Mesendoderm (in vitro differentiated cells): ENCODE measurements around the gene IBSP.

ENCODE experiments used
- DNase-seq: peaks from one replicate; pipeline ENCODE4 v3.0.0; 2013
- H2AK5ac ChIP-seq: 2 replicates; pipeline ENCODE4 v1.6.1; 2013; ENCODE audit warnings: low read length, inconsistent platforms
- H2BK120ac ChIP-seq: 2 replicates; pipeline ENCODE4 v1.6.1; 2013; ENCODE audit warnings: low read depth, mild to moderate bottlenecking, low read length, moderate library complexity, mixed read lengths
- H2BK15ac ChIP-seq: replicated peaks from 2 replicates; pipeline ENCODE4 v1.6.1; 2013; ENCODE audit warnings: low read depth, mild to moderate bottlenecking, moderate library complexity
- H2BK5ac ChIP-seq: 2 replicates; pipeline ENCODE4 v1.6.1; 2013; ENCODE audit warnings: low read length, inconsistent platforms
- H3K18ac ChIP-seq: 2 replicates; pipeline ENCODE4 v1.6.1; 2013; ENCODE audit warnings: mild to moderate bottlenecking, low read length, mixed read lengths
- H3K23ac ChIP-seq: one replicate; pipeline ENCODE4 v1.6.1; 2013; ENCODE audit warnings: low read length
- H3K27ac ChIP-seq: 2 replicates; pipeline ENCODE4 v1.5.1; 2013; ENCODE audit warnings: low read depth, mild to moderate bottlenecking, inconsistent platforms, low read length, moderate library complexity
- H3K27me3 ChIP-seq: 2 replicates; pipeline ENCODE4 v1.6.1; 2013; ENCODE audit warnings: low read length, control low read depth, mild to moderate bottlenecking, inconsistent platforms; ENCODE audit not compliant: insufficient read depth, poor library complexity
- H3K36me3 ChIP-seq: 2 replicates; pipeline ENCODE4 v1.6.1; 2013; ENCODE audit warnings: low read length, inconsistent platforms; ENCODE audit not compliant: control insufficient read depth, insufficient read depth
- H3K4ac ChIP-seq: one replicate; pipeline ENCODE4 v1.6.1; 2013; ENCODE audit warnings: low read depth, mild to moderate bottlenecking, low read length, moderate library complexity
- H3K4me1 ChIP-seq: 2 replicates; pipeline ENCODE4 v1.6.1; 2013; ENCODE audit warnings: low read depth, low read length, inconsistent platforms; ENCODE audit not compliant: control insufficient read depth
- H3K4me2 ChIP-seq: 2 replicates; pipeline ENCODE4 v1.6.1; 2013; ENCODE audit warnings: low read length
- H3K4me3 ChIP-seq: 2 replicates; pipeline ENCODE4 v1.5.1; 2013; ENCODE audit warnings: mild to moderate bottlenecking, low read length
- H3K56ac ChIP-seq: one replicate; pipeline ENCODE4 v1.6.1; 2013; ENCODE audit warnings: low read length
- H3K79me1 ChIP-seq: 2 replicates; pipeline ENCODE4 v1.6.1; 2013; ENCODE audit warnings: low read length, inconsistent platforms
- H3K79me2 ChIP-seq: 2 replicates; pipeline ENCODE4 v1.6.1; 2013; ENCODE audit warnings: mild to moderate bottlenecking, low read length; ENCODE audit not compliant: control insufficient read depth, insufficient read depth
- H3K9ac ChIP-seq: 2 replicates; pipeline ENCODE4 v1.6.1; 2013; ENCODE audit warnings: low read length, inconsistent platforms
- H4K5ac ChIP-seq: one replicate; pipeline ENCODE4 v1.6.1; 2013; ENCODE audit warnings: low read length
- H4K8ac ChIP-seq: one replicate; pipeline ENCODE4 v1.6.1; 2013; ENCODE audit warnings: low read depth, mild to moderate bottlenecking, control low read depth, low read length, moderate library complexity
- WGBS: extraction: QIAGEN DNeasy Blood & Tissue Kit; methylation state at CpG from one replicate; pipeline ENCODE4 v1.1.7; 2013; ENCODE audit warnings: low lambda C conversion rate, missing lambda C conversion rate; ENCODE audit not compliant: insufficient coverage; ENCODE audit errors: extremely low coverage; 5-methylcytosine and 5-hydroxymethylcytosine counted together

The IBSP gene

DNA sequence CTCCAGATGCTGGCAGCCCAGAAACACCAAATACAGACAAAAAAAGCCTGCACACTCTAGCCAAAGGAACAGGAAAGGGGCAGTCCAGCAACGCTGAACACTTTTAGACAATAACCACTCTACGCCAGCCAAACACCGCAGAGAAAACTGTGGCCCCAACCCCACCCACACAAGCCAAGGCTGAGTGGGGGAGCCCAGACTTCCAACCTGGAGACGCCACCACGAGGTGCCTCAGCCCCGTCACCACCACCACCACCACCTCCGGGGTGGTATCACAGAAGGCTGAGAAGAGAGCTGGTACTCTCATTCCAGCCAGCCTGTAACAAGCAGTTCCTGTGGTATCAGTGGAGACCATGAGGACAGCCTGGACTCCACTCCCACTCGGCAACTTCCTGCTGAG lies 56.2 kb downstream of the IBSP start:
- no peak overlapping the region for H3K4me3 ChIP-seq
- no peak for DNase-seq
- H3K18ac ChIP-seq, result peak overlapping the region; percentile 86
- no peak overlapping the region for H3K9ac ChIP-seq
- H3K4me2 ChIP-seq, result no peak overlapping the region
- H3K27ac ChIP-seq, result no peak overlapping the region
- H3K79me2 ChIP-seq, result no peaks in the 10 kb centered on the region
- H4K8ac ChIP-seq, result no peak overlapping the region
- WGBS, result no CpG with 5 or more reads among the region's 8 CpGs
- no peak overlapping the region for H3K4ac ChIP-seq
- H2BK120ac ChIP-seq, result no peak overlapping the region
- peak overlapping the region; percentile 35 for H3K56ac ChIP-seq
- no peaks in the 10 kb centered on the region for H3K79me1 ChIP-seq
- H2BK15ac ChIP-seq, result no peak overlapping the region
- H3K4me1 ChIP-seq, result peaks cover 7% of the 10 kb centered on the region
- no peak overlapping the region for H4K5ac ChIP-seq
- peak overlapping the region; percentile 4 for H2BK5ac ChIP-seq
- H3K27me3 ChIP-seq, result no peaks in the 10 kb centered on the region
- no peaks in the 10 kb centered on the region for H3K36me3 ChIP-seq
- H2AK5ac ChIP-seq, result no peak overlapping the region
- H3K23ac ChIP-seq, result no peak overlapping the region

DNA sequence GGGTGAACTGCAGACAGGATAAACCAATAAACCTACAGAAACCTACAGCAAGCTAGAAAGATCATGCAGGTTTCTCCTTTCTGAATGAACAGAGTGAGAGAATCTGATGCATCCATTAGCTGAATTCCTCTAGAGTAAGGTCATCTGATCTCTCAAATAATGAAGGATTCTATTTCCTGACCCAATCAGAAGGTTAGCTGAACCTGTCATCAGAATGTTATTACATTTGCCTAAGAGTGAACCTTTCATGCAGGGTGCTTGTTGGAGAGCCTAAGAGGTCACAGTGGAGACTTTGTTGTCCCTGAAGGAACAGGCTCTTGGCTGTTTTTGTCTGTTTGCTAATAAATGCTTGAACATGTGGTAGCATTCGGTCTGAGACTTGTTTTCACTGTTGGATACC lies 57.5 kb downstream of the IBSP start:
- H2AK5ac ChIP-seq, result no peak overlapping the region
- no CpG with 5 or more reads among the region's 1 CpG for WGBS
- peak overlapping the region; percentile 6 for H3K27ac ChIP-seq

DNA sequence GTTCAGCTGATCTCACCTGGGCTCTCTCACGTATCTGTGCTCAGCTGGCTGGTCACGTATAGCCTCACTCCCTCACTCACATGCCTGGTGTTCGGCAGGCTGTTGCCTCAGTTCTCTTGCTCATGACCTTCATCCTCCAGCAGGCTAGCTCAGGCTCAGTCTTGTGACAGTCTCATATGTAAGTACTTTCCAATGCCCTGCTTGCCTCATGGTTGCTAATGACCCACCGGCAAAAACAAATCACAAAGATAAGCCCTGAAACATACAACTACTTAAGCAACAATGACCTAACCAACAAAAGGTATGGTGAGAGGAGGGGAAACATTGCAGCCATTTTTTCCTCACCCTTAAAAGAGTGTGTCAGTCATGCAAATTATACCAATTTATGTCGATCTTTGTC lies 58.4 kb downstream of the IBSP start:
- WGBS, result no CpG with 5 or more reads among the region's 5 CpGs
- H3K79me1 ChIP-seq, result no peaks in the 10 kb centered on the region
- H3K18ac ChIP-seq, result no peak overlapping the region
- no peak overlapping the region for H2BK15ac ChIP-seq
- no peak overlapping the region for H3K23ac ChIP-seq
- no peaks in the 10 kb centered on the region for H3K36me3 ChIP-seq
- H2BK5ac ChIP-seq, result no peak overlapping the region
- no peak overlapping the region for H3K4me2 ChIP-seq
- H3K56ac ChIP-seq, result peak overlapping the region; percentile 19
- no peak overlapping the region for H3K4ac ChIP-seq
- H4K5ac ChIP-seq, result no peak overlapping the region
- no peak overlapping the region for H3K27ac ChIP-seq
- H3K27me3 ChIP-seq, result no peaks in the 10 kb centered on the region
- no peak overlapping the region for H3K4me3 ChIP-seq
- H3K79me2 ChIP-seq, result no peaks in the 10 kb centered on the region
- H2BK120ac ChIP-seq, result no peak overlapping the region
- no peak overlapping the region for H4K8ac ChIP-seq
- peak overlapping the region; percentile 24 for H2AK5ac ChIP-seq
- peaks cover 6% of the 10 kb centered on the region for H3K4me1 ChIP-seq
- peak; percentile 75 for DNase-seq
- H3K9ac ChIP-seq, result no peak overlapping the region

More for the DNA sequence above, 57.5 kb downstream of the IBSP start:
- H3K4me1 ChIP-seq, result peaks cover 7% of the 10 kb centered on the region
- no peaks in the 10 kb centered on the region for H3K79me1 ChIP-seq
- no peaks in the 10 kb centered on the region for H3K79me2 ChIP-seq
- no peak overlapping the region for H2BK120ac ChIP-seq
- H3K4me2 ChIP-seq, result no peak overlapping the region
- H3K18ac ChIP-seq, result no peak overlapping the region
- H3K9ac ChIP-seq, result no peak overlapping the region
- peak overlapping the region; percentile 24 for H2BK5ac ChIP-seq
- no peak overlapping the region for H3K23ac ChIP-seq
- DNase-seq, result peak; percentile 91
- H3K36me3 ChIP-seq, result no peaks in the 10 kb centered on the region
- H3K27me3 ChIP-seq, result no peaks in the 10 kb centered on the region
- H2BK15ac ChIP-seq, result no peak overlapping the region
- H4K8ac ChIP-seq, result no peak overlapping the region
- no peak overlapping the region for H3K4me3 ChIP-seq
- no peak overlapping the region for H3K4ac ChIP-seq
- H4K5ac ChIP-seq, result no peak overlapping the region
- H3K56ac ChIP-seq, result peak overlapping the region; percentile 12
